Panc1 (cell line): ENCODE data around the gene RNF149. TPM values are rescaled to one million over a fixed set of nuclear protein-coding genes. Genes with fewer than 3 reads are reported as not detected.

Experiments used
- ATAC-seq: fragments of 200-7000 bp; cut with Tn5 transposase; 2 replicates; pipeline ENCODE4 v1.9.1; 2020; ENCODE audit warnings: mild to moderate bottlenecking, moderate library complexity
- BruUV-seq: library from RNA; stranded (reverse); fragments of 400-500 nt; replicated peaks from 2 replicates; lab custom pipeline; 2021; lab: Mats Ljungman, UMichigan
- CTCF ChIA-PET: fragments of 300-600 bp; sonication (Branson Sonifier 250); formaldehyde crosslinking; loops from one replicate; lab custom pipeline; 2022; ENCODE audit warnings: antibody characterized with exemption; lab: Charles Lee
- POLR2A ChIA-PET: fragments of 300-600 bp; sonication (Branson Sonifier 250); formaldehyde crosslinking; loops from one replicate; lab custom pipeline; 2022; ENCODE audit warnings: antibody characterized with exemption; lab: Charles Lee
- DNase-seq: peaks from one replicate; pipeline ENCODE4 v3.0.0-alpha.2; 2010; ENCODE audit warnings: low read depth, low spot score
- H3K27ac ChIP-seq: 2 replicates; pipeline ENCODE4 v1.5.1; 2011; ENCODE audit warnings: mild to moderate bottlenecking, low read length, inconsistent platforms
- H3K27me3 ChIP-seq: fragments of 200-500 bp; sonication (Bioruptor generic); 2 replicates; pipeline ENCODE4 v1.6.0; 2014; ENCODE audit warnings: low read length, inconsistent platforms; ENCODE audit not compliant: control insufficient read depth, insufficient read depth
- H3K36me3 ChIP-seq: fragments of 200-500 bp; sonication (Bioruptor generic); 2 replicates; pipeline ENCODE4 v1.5.1; 2014; ENCODE audit warnings: inconsistent platforms, mild to moderate bottlenecking, low read length, moderate library complexity; ENCODE audit not compliant: control insufficient read depth, insufficient read depth
- H3K4me1 ChIP-seq: 2 replicates; pipeline ENCODE4 v1.5.1; 2011; ENCODE audit warnings: inconsistent platforms, mild to moderate bottlenecking, low read length, moderate library complexity; ENCODE audit not compliant: control insufficient read depth, insufficient read depth
- H3K4me3 ChIP-seq, 2 experiments: 2 replicates each; pipeline ENCODE4 v1.5.1; 2011 to 2012; ENCODE audit warnings: low read depth in 2 of 2, low read length in 2 of 2, mild to moderate bottlenecking in 2 of 2, inconsistent platforms in 1 of 2, moderate library complexity in 1 of 2
- H3K9me3 ChIP-seq: fragments of 200-500 bp; sonication (Bioruptor generic); 2 replicates; pipeline ENCODE4 v1.5.1; 2014; ENCODE audit warnings: low read depth, mild to moderate bottlenecking, inconsistent platforms, low read length, moderate library complexity; ENCODE audit not compliant: control insufficient read depth, insufficient read depth
- POLR2AphosphoS5 ChIP-seq: IDR thresholded peaks from 2 replicates; pipeline ENCODE4 v1.6.1; 2012; ENCODE audit warnings: mild to moderate bottlenecking, low read depth, low read length, moderate library complexity
- REST ChIP-seq, 2 experiments: IDR thresholded peaks; 2 replicates each; pipeline ENCODE4 v1.6.1; 2011 to 2012; ENCODE audit warnings: low read depth in 2 of 2, control low read depth in 1 of 2, low read length in 1 of 2, mild to moderate bottlenecking in 1 of 2, moderate library complexity in 1 of 2; ENCODE audit not compliant: insufficient read depth in 1 of 2
- SIN3A ChIP-seq: IDR thresholded peaks from 2 replicates; pipeline ENCODE4 v1.6.1; 2012; ENCODE audit warnings: low read depth, mild to moderate bottlenecking, low read length, moderate library complexity, borderline replicate concordance; ENCODE audit not compliant: insufficient read depth
- TCF7L2 ChIP-seq: IDR thresholded peaks from 2 replicates; pipeline ENCODE4 v1.6.1; 2011; ENCODE audit warnings: mild to moderate bottlenecking, low read depth, low read length, inconsistent platforms
- in situ Hi-C: cut with HindIII; loops from 2 replicates; pipeline ENCODE4 v1.10.0; 2016; ENCODE audit warnings: low sequenced_read_pairs, low pct_unique_long_range_greater_than_20kb
- intact Hi-C: fragments of 100-400 bp; cut with micrococcal nuclease; formaldehyde crosslinking; loops from one replicate; pipeline ENCODE4 v1.10.0; 2022; ENCODE audit not compliant: unreplicated experiment
- total RNA-seq: library from RNA; stranded (reverse); gene quantifications from one replicate; pipeline ENCODE4 v1.2.1, GENCODE V29; 2021; ENCODE audit not compliant: unreplicated experiment
- TF ChIP-seq, protein P1 (sequence below): fragments of 450-650 bp; IDR thresholded peaks from 2 replicates; pipeline ENCODE4 v1.5.1; 2017; ENCODE audit warnings: mild to moderate bottlenecking

Gene RNF149
- total RNA-seq, 1 experiment from 2014 or later, result 29.9 TPM

DNA sequence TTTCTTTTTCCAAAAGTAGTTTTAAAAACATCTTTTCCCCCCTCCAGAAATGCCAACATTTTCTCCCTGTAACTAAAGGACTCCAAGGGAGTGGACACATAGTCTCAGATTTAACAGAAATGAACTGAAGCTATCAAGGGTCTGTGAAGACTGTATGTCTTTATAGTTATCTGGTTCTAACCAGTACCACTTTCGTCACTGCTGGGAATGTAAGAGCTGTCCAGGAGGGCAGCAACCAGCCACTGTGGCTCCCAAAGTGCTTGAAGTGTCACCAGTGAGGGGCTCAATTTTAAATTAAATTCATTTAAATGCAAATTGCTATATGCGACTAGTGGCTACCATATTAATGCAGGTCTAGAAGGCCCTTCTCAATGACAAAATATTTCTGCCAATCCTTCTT is 15.0 kb downstream of the RNF149 start:
- DNase-seq (no peak), ATAC-seq (no peak)
- TSS peak; percentile 25 for BruUV-seq
- no peak overlapping the region for H3K4me3 ChIP-seq
- H3K27ac ChIP-seq, result no peak overlapping the region
- no peaks in the 10 kb centered on the region for H3K4me1 ChIP-seq
- ChIA-PET CTCF (no interaction called here), POLR2A (interaction anchor here (0.5 kb wide), 1 partner anchor 24 kb away, joined by 3 read pairs; no protein-coding TSS in a partner anchor)
- TF ChIP-seq REST (IDR thresholded peaks at IDR 0.05; ENCODE audit: insufficient read depth in 1 of 2, low read depth in 2 of 2, low read length in 1 of 2) (no peak), TCF7L2 (no peak), SIN3A (no peak), POLR2AphosphoS5 (no peak)
- TF ChIP-seq, protein P1, sequence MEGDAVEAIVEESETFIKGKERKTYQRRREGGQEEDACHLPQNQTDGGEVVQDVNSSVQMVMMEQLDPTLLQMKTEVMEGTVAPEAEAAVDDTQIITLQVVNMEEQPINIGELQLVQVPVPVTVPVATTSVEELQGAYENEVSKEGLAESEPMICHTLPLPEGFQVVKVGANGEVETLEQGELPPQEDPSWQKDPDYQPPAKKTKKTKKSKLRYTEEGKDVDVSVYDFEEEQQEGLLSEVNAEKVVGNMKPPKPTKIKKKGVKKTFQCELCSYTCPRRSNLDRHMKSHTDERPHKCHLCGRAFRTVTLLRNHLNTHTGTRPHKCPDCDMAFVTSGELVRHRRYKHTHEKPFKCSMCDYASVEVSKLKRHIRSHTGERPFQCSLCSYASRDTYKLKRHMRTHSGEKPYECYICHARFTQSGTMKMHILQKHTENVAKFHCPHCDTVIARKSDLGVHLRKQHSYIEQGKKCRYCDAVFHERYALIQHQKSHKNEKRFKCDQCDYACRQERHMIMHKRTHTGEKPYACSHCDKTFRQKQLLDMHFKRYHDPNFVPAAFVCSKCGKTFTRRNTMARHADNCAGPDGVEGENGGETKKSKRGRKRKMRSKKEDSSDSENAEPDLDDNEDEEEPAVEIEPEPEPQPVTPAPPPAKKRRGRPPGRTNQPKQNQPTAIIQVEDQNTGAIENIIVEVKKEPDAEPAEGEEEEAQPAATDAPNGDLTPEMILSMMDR, result no peak
- in situ Hi-C loops, result no loop called here
- intact Hi-C loops, result no loop called here
- H3K36me3 ChIP-seq, result peaks cover 14% of the 10 kb centered on the region
- no peaks in the 10 kb centered on the region for H3K27me3 ChIP-seq
- no peaks in the 10 kb centered on the region for H3K9me3 ChIP-seq

- H3K4me1 ChIP-seq, result no peaks in the 10 kb centered on the region
- no peak for ATAC-seq
- TF ChIP-seq POLR2AphosphoS5 (no peak), REST (IDR thresholded peaks at IDR 0.05; ENCODE audit: insufficient read depth in 1 of 2, low read depth in 2 of 2, low read length in 1 of 2) (no peak), SIN3A (no peak), TCF7L2 (no peak)
- TF ChIP-seq, protein P1, result no peak
- CTCF ChIA-PET, result no interaction called here
- peaks cover 17% of the 10 kb centered on the region for H3K36me3 ChIP-seq
- no peaks in the 10 kb centered on the region for H3K9me3 ChIP-seq
- no peaks in the 10 kb centered on the region for H3K27me3 ChIP-seq
- DNase-seq, result no peak
- no peak overlapping the region for H3K4me3 ChIP-seq
- POLR2A ChIA-PET, result interaction anchor here (1.0 kb wide), 1 partner anchor 16 kb away, joined by 3 read pairs; no protein-coding TSS in a partner anchor
- in situ Hi-C loops (no loop called here), intact Hi-C loops (no loop called here)
- H3K27ac ChIP-seq, result no peak overlapping the region
- no TSS peak for BruUV-seq
These were observed 16.5 kb downstream of the RNF149 start for GRCh38 chr2:101291973-101292372.
